H1 (cell line): ENCODE results near the gene ODC1. TPM values are rescaled to one million over a fixed set of nuclear protein-coding genes. Genes with fewer than 3 reads are reported as not detected.

Source experiments
- GABPA ChIP-seq: IDR thresholded peaks from 2 replicates; pipeline ENCODE4 v1.6.1; 2011; ENCODE audit warnings: mild to moderate bottlenecking, low read length, moderate library complexity, borderline replicate concordance; ENCODE audit not compliant: insufficient read depth
- POU5F1 ChIP-seq: IDR thresholded peaks from 2 replicates; pipeline ENCODE4 v1.6.1; 2011; ENCODE audit warnings: low read depth, mild to moderate bottlenecking, low read length, moderate library complexity
- SP1 ChIP-seq: IDR thresholded peaks from 2 replicates; pipeline ENCODE4 v1.6.1; 2011; ENCODE audit warnings: low read depth, low read length
- polyA plus RNA-seq, 7 experiments: library from polyadenylated mRNA; depleted of rRNA in 3 of 7; stranded (reverse) in 5 of 7; unstranded in 2 of 7; fragments of >200 nt in 5 of 7; fragments of 200-250 nt in 2 of 7; gene quantifications; 1 replicate in 5 of 7; 2 replicates in 1 of 7; 4 replicates in 1 of 7; pipeline versions ENCODE4 v1.2.1 to v1.2.3, GENCODE V29; 2011 to 2013; ENCODE audit warnings: missing spikeins in 2 of 7, mixed read lengths in 2 of 7
- total RNA-seq: library from RNA; stranded (reverse); fragmentation: NEBNext Ultra II Directional; extraction: Animal tissue kit (Norgen Biotek cat#: 25700); gene quantifications from 2 replicates; pipeline ENCODE4 v1.2.1, GENCODE V29; 2021

The ODC1 gene
- total and polyA plus RNA-seq, 2 of the 8 experiments (the other 6 are each of a cell fraction or from before 2014, with no cell fraction given) = 57.2 to 76.7 TPM

DNA sequence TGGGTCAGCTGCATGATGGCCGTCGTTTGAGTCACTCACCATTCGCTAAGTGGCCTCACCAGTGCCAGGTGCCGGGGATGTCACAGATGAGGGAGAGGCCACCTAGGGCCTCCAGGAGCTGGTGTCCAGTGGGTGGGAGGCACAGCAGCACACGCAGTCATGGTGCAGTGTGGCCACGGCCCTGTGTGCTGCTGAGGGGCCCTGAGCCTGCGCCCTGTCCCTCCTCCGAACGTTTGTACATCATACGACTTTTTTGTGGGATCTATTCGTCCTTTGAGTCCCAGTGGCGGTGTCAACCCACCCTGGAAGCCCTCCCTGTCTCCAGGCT is 30.1 kb upstream of the ODC1 start (continued):
- TF ChIP-seq POU5F1 = no peak
- TF ChIP-seq SP1 = no peak
- no peak for TF ChIP-seq GABPA
